Measurements from ENCODE around the gene PGAM5. TPM values are rescaled to one million over a fixed set of nuclear protein-coding genes. Genes with fewer than 3 reads are reported as not detected.

PGAM5 gene
- total RNA-seq, 1 experiment from 2014 or later: 78.1 TPM

- H3K27me3 ChIP-seq (replicated peaks; ENCODE audit: control insufficient read depth, insufficient read depth, low read length): no peaks in the 10 kb centered on the region
- CTCF ChIA-PET: no interaction called here
- Mint-ChIP-seq H3K36me3 (ENCODE audit: insufficient read depth, unreplicated experiment) (peaks cover 81% of the 10 kb centered on the region), H3K4me1 (ENCODE audit: low read depth, unreplicated experiment) (no peaks in the 10 kb centered on the region), H3K27me3 (ENCODE audit: insufficient read depth, unreplicated experiment) (no peaks in the 10 kb centered on the region), H3K27ac (ENCODE audit: unreplicated experiment) (no peak overlapping the region), H3K9me3 (ENCODE audit: unreplicated experiment) (no peaks in the 10 kb centered on the region), H3K4me3 (ENCODE audit: unreplicated experiment) (no peak overlapping the region)
- DNase-seq: no peak
- no peak overlapping the region for H3K4me3 ChIP-seq (ENCODE audit: low read depth, low read length)
- intact Hi-C loops (cut with micrococcal nuclease; ENCODE audit: unreplicated experiment): no loop called here
- H3K36me3 ChIP-seq (ENCODE audit: control insufficient read depth, insufficient read depth, low read length): peaks cover 5% of the 10 kb centered on the region
- no TSS peak for BruUV-seq (replicated peaks)
- POLR2A ChIA-PET: no interaction called here
- no peaks in the 10 kb centered on the region for H3K4me1 ChIP-seq
- TF ChIP-seq CTCF (IDR thresholded peaks at IDR 0.05; ENCODE audit: insufficient read depth in 1 of 2, low read depth in 1 of 2, low read length in 1 of 2, severe bottlenecking in 1 of 2, unreplicated experiment in 1 of 2): no peak
- H3K9me3 ChIP-seq: no peaks in the 10 kb centered on the region
Observed at GRCh38 chr12:132662901-132663755, 47.5 kb upstream of the PGAM5 start.

- intact Hi-C loops (cut with micrococcal nuclease; ENCODE audit: unreplicated experiment): no loop called here
- no peak for TF ChIP-seq CTCF (IDR thresholded peaks at IDR 0.05; ENCODE audit: insufficient read depth in 1 of 2, low read depth in 1 of 2, low read length in 1 of 2, severe bottlenecking in 1 of 2, unreplicated experiment in 1 of 2)
- H3K9me3 Mint-ChIP-seq (ENCODE audit: unreplicated experiment): no peaks in the 10 kb centered on the region
- Histone ChIP-seq H3K9me3 (no peaks in the 10 kb centered on the region), H3K36me3 (ENCODE audit: control insufficient read depth, insufficient read depth, low read length) (peaks cover 3% of the 10 kb centered on the region), H3K27me3 (replicated peaks; ENCODE audit: control insufficient read depth, insufficient read depth, low read length) (no peaks in the 10 kb centered on the region), H3K4me3 (ENCODE audit: low read depth, low read length) (no peak overlapping the region), H3K4me1 (no peaks in the 10 kb centered on the region)
- H3K27ac Mint-ChIP-seq (ENCODE audit: unreplicated experiment): no peak overlapping the region
- H3K27me3 Mint-ChIP-seq (ENCODE audit: insufficient read depth, unreplicated experiment): no peaks in the 10 kb centered on the region
- no peak overlapping the region for H3K4me3 Mint-ChIP-seq (ENCODE audit: unreplicated experiment)
- BruUV-seq (replicated peaks): no TSS peak
- CTCF ChIA-PET: no interaction called here
- no peaks in the 10 kb centered on the region for H3K4me1 Mint-ChIP-seq (ENCODE audit: low read depth, unreplicated experiment)
- DNase-seq: no peak
- H3K36me3 Mint-ChIP-seq (ENCODE audit: insufficient read depth, unreplicated experiment): peaks cover 81% of the 10 kb centered on the region
- POLR2A ChIA-PET: no interaction called here
Observed at GRCh38 chr12:132664206-132665148, 46.2 kb upstream of the PGAM5 start.

- Mint-ChIP-seq H3K9me3 (ENCODE audit: unreplicated experiment) (no peaks in the 10 kb centered on the region), H3K4me3 (ENCODE audit: unreplicated experiment) (no peak overlapping the region), H3K36me3 (ENCODE audit: insufficient read depth, unreplicated experiment) (peaks cover 81% of the 10 kb centered on the region), H3K27me3 (ENCODE audit: insufficient read depth, unreplicated experiment) (no peaks in the 10 kb centered on the region), H3K4me1 (ENCODE audit: low read depth, unreplicated experiment) (no peaks in the 10 kb centered on the region), H3K27ac (ENCODE audit: unreplicated experiment) (no peak overlapping the region)
- CTCF ChIA-PET: no interaction called here
- BruUV-seq (replicated peaks): no TSS peak
- no peak for TF ChIP-seq CTCF (IDR thresholded peaks at IDR 0.05; ENCODE audit: insufficient read depth in 1 of 2, low read depth in 1 of 2, low read length in 1 of 2, severe bottlenecking in 1 of 2, unreplicated experiment in 1 of 2)
- POLR2A ChIA-PET: no interaction called here
- Histone ChIP-seq H3K4me1 (no peaks in the 10 kb centered on the region), H3K9me3 (no peaks in the 10 kb centered on the region), H3K36me3 (ENCODE audit: control insufficient read depth, insufficient read depth, low read length) (peaks cover 1% of the 10 kb centered on the region), H3K4me3 (ENCODE audit: low read depth, low read length) (no peak overlapping the region), H3K27me3 (replicated peaks; ENCODE audit: control insufficient read depth, insufficient read depth, low read length) (no peaks in the 10 kb centered on the region)
- DNase-seq: no peak
- intact Hi-C loops (cut with micrococcal nuclease; ENCODE audit: unreplicated experiment): no loop called here
Observed at GRCh38 chr12:132665149-132665491, 45.5 kb upstream of the PGAM5 start.
